Calu3 (cell line): ENCODE measurements around the gene VPS54. TPM values are rescaled to one million over a fixed set of nuclear protein-coding genes. Genes with fewer than 3 reads are reported as not detected.

ENCODE experiments used
- BruUV-seq: library from RNA; stranded (reverse); fragments of 400-500 nt; replicated peaks from 2 replicates; lab custom pipeline; 2021; lab: Mats Ljungman, UMichigan
- CTCF ChIA-PET: fragments of 300-600 bp; sonication (Branson Sonifier 250); formaldehyde crosslinking; loops from one replicate; lab custom pipeline; 2022; ENCODE audit warnings: antibody characterized with exemption; lab: Charles Lee
- DNase-seq: peaks from one replicate; pipeline ENCODE4 v3.0.0; 2022
- H3K27ac Mint-ChIP-seq: one replicate; pipeline ENCODE4 v1.8.0; 2022; ENCODE audit warnings: mixed read lengths; ENCODE audit not compliant: unreplicated experiment
- H3K27me3 Mint-ChIP-seq: one replicate; pipeline ENCODE4 v1.8.0; 2022; ENCODE audit warnings: mixed read lengths; ENCODE audit not compliant: unreplicated experiment
- H3K36me3 Mint-ChIP-seq: one replicate; pipeline ENCODE4 v1.8.0; 2022; ENCODE audit warnings: mild to moderate bottlenecking, moderate library complexity, mixed read lengths; ENCODE audit not compliant: insufficient read depth, unreplicated experiment
- H3K4me1 Mint-ChIP-seq: one replicate; pipeline ENCODE4 v1.8.0; 2022; ENCODE audit warnings: mild to moderate bottlenecking, low read depth, mixed read lengths; ENCODE audit not compliant: unreplicated experiment
- H3K4me3 Mint-ChIP-seq: one replicate; pipeline ENCODE4 v1.8.0; 2022; ENCODE audit warnings: mild to moderate bottlenecking, low read depth, moderate library complexity, mixed read lengths; ENCODE audit not compliant: unreplicated experiment
- H3K9me3 Mint-ChIP-seq: one replicate; pipeline ENCODE4 v1.8.0; 2022; ENCODE audit warnings: low read depth, mixed read lengths; ENCODE audit not compliant: unreplicated experiment
- intact Hi-C: fragments of 100-400 bp; cut with micrococcal nuclease; formaldehyde crosslinking; loops from one replicate; pipeline ENCODE4 v1.10.0; 2022; ENCODE audit not compliant: unreplicated experiment
- total RNA-seq: library from RNA; stranded (reverse); gene quantifications from 2 replicates; pipeline ENCODE4 v1.2.3, GENCODE V29; 2022
- TF ChIP-seq, protein P1 (sequence below): fragments of 200-600 bp; IDR thresholded peaks from one replicate; pipeline ENCODE4 v1.8.0; 2022; ENCODE audit warnings: antibody characterized with exemption; ENCODE audit not compliant: unreplicated experiment

VPS54 gene
- total RNA-seq, 1 experiment from 2014 or later: 11.7 TPM

DNA sequence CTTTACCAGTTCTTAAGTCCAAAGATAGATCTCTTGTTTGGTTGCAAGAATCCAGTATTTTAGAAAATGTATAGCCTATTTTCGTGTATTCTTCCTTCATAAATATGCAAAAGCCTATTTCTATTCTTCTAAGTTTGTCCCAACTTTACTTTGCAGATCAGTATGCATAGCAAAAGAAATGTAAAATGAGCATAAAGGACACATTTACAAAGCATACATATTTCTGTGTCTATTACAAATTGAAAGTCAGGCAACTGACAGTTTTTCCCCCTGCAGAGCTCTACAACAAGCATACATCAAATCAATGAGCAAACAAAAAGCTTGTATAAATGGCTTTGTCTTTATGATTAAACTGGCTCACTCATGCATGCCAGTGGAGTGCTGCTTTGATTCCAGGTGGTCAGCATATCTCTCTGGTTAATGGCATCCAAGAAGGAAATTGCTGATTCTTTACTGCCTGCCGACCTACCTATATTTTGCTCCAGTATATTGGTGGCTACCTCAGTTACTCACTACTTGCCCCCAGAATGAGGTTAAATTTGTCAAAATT lies 10.0 kb upstream of the VPS54 start:
- no peaks in the 10 kb centered on the region for H3K4me1 Mint-ChIP-seq
- TF ChIP-seq, protein P1, sequence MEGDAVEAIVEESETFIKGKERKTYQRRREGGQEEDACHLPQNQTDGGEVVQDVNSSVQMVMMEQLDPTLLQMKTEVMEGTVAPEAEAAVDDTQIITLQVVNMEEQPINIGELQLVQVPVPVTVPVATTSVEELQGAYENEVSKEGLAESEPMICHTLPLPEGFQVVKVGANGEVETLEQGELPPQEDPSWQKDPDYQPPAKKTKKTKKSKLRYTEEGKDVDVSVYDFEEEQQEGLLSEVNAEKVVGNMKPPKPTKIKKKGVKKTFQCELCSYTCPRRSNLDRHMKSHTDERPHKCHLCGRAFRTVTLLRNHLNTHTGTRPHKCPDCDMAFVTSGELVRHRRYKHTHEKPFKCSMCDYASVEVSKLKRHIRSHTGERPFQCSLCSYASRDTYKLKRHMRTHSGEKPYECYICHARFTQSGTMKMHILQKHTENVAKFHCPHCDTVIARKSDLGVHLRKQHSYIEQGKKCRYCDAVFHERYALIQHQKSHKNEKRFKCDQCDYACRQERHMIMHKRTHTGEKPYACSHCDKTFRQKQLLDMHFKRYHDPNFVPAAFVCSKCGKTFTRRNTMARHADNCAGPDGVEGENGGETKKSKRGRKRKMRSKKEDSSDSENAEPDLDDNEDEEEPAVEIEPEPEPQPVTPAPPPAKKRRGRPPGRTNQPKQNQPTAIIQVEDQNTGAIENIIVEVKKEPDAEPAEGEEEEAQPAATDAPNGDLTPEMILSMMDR: no peak
- CTCF ChIA-PET: interaction anchor here (1.1 kb wide), 1 partner anchor 74 kb away, joined by 3 read pairs; no protein-coding TSS in a partner anchor
- peaks cover 13% of the 10 kb centered on the region for H3K27me3 Mint-ChIP-seq
- H3K9me3 Mint-ChIP-seq: peaks cover 2% of the 10 kb centered on the region
- no peak overlapping the region for H3K4me3 Mint-ChIP-seq
- no peaks in the 10 kb centered on the region for H3K36me3 Mint-ChIP-seq
- no peak overlapping the region for H3K27ac Mint-ChIP-seq
- no TSS peak for BruUV-seq
- intact Hi-C loops: loop anchor here (10.0 kb wide), 1 partner anchor 334 kb away; no protein-coding TSS in a partner anchor
- no peak for DNase-seq

GRCh38 chr2:64025741-64026140 lies 6.5 kb upstream of the VPS54 start:
- no peak overlapping the region for H3K4me3 Mint-ChIP-seq
- no peak overlapping the region for H3K27ac Mint-ChIP-seq
- H3K36me3 Mint-ChIP-seq: no peaks in the 10 kb centered on the region
- no TSS peak for BruUV-seq
- DNase-seq: no peak
- H3K27me3 Mint-ChIP-seq: peaks cover 13% of the 10 kb centered on the region
- CTCF ChIA-PET: no interaction called here
- intact Hi-C loops: loop anchor here (10.0 kb wide), 1 partner anchor 331 kb away; no protein-coding TSS in a partner anchor
- H3K9me3 Mint-ChIP-seq: no peaks in the 10 kb centered on the region
- H3K4me1 Mint-ChIP-seq: peaks cover 1% of the 10 kb centered on the region
- TF ChIP-seq, protein P1: no peak

DNA sequence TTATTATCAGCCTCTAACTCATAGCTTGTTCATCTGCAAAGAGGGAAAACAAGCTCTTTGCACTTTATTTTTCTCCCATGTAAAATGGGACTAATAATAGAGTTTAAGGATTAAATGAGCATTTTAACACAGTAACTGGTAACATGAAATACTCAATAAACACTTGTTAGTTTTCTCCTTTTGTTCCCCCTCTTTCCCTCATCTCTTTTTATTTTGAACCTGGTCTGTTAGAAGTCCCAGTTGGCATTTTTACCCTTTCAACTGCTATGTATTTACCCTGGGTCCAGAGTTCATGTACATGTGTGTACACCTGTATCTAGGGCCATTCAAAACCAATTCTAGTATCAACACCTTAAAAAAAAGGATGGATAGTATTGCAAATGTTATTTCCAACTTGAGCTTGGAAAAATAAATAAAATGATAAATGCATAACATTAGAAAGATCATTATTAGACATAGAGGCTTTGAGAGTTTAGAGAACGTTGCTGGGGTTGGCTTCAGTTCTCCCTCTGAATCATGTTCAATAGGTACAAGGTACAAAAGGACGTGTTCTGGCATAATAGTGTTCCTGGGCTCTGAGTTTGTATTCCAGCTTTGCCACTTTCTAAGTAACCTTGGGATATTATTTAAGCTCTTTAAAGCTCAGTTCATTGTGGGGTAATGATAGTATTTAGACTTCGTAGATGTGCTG lies 5.2 kb upstream of the VPS54 start:
- Mint-ChIP-seq H3K9me3 (no peaks in the 10 kb centered on the region), H3K4me1 (peaks cover 14% of the 10 kb centered on the region), H3K27me3 (peaks cover 3% of the 10 kb centered on the region), H3K27ac (no peak overlapping the region), H3K36me3 (peaks cover 9% of the 10 kb centered on the region), H3K4me3 (no peak overlapping the region)
- intact Hi-C loops: loop anchor here (10.0 kb wide), 1 partner anchor 330 kb away; no protein-coding TSS in a partner anchor
- CTCF ChIA-PET: no interaction called here
- TF ChIP-seq, protein P1: no peak
- BruUV-seq: no TSS peak
- DNase-seq: no peak

DNA sequence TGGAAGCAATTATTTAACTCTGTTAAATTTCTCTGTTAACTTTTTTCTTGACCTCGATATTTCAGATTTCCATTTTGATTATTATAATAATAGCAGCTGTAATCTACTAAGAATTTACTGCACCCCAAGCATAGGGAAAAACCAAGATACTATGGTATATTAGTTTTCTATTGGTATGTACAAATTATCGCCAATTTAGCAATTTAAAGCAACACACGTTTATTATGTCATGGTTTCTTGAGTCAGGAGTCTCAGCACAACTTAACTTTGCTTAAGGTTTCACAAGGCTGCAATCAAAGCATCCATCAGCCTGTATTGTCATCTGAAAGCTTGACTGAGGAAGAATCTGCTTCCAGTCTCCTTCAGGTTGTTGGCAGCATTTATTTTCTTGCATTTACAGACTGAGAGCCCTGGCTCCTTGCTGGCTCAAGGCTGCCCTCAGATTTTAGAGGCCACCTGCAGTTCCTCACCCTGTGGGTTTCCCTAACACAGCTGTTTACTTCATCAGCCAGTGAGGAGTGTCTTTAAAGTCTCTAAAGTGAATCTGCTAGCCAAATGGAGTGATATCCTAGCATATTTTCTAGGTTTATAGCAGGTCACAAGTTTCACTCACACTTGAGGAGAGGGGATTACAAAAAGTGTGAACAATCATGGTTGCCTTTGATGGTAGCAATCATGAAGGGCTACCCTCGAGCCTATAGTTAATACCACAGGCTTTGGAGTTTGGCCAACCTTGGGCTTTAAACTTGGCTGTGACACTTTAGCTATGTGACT lies 4.4 kb upstream of the VPS54 start:
- intact Hi-C loops: loop anchor here (10.0 kb wide), 1 partner anchor 329 kb away; no protein-coding TSS in a partner anchor
- H3K36me3 Mint-ChIP-seq: peaks cover 16% of the 10 kb centered on the region
- no peak overlapping the region for H3K4me3 Mint-ChIP-seq
- no peaks in the 10 kb centered on the region for H3K9me3 Mint-ChIP-seq
- H3K4me1 Mint-ChIP-seq: peaks cover 14% of the 10 kb centered on the region
- BruUV-seq: no TSS peak
- no peak overlapping the region for H3K27ac Mint-ChIP-seq
- DNase-seq: no peak
- TF ChIP-seq, protein P1: no peak
- CTCF ChIA-PET: interaction anchor here (0.7 kb wide), 1 partner anchor 13 kb away, joined by 3 read pairs; no protein-coding TSS in a partner anchor
- no peaks in the 10 kb centered on the region for H3K27me3 Mint-ChIP-seq
